WTC11 (cell line): ENCODE data around the gene RHBDL1. TPM values are rescaled to one million over a fixed set of nuclear protein-coding genes. Genes with fewer than 3 reads are reported as not detected.

Source experiments
- ATAC-seq: fragments of 200-7000 bp; cut with Tn5 transposase; 2 replicates; pipeline ENCODE4 v1.10.0; 2021; ENCODE audit warnings: mild to moderate bottlenecking, moderate library complexity
- CTCF ChIA-PET: fragments of 300-600 bp; sonication (Branson Sonifier 250); formaldehyde crosslinking; loops from one replicate; lab custom pipeline; 2021; ENCODE audit warnings: antibody characterized with exemption; lab: Charles Lee
- POLR2A ChIA-PET: fragments of 350-600 bp; sonication (Branson Sonifier 250); formaldehyde crosslinking; loops from one replicate; lab custom pipeline; 2021; ENCODE audit warnings: antibody characterized with exemption; lab: Charles Lee
- DNase-seq: peaks from one replicate; pipeline ENCODE4 v3.0.0; 2021; ENCODE audit warnings: low spot score
- H3K27ac Mint-ChIP-seq: 2 replicates; pipeline ENCODE4 v1.8.0; 2021; ENCODE audit warnings: mixed read lengths
- H3K27me3 Mint-ChIP-seq: 2 replicates; pipeline ENCODE4 v1.8.0; 2021; ENCODE audit warnings: low read depth, mild to moderate bottlenecking, moderate library complexity, mixed read lengths
- H3K36me3 Mint-ChIP-seq: 2 replicates; pipeline ENCODE4 v1.8.0; 2021; ENCODE audit warnings: mixed read lengths
- H3K4me1 Mint-ChIP-seq: 2 replicates; pipeline ENCODE4 v1.8.0; 2022; ENCODE audit warnings: mixed read lengths
- H3K4me3 Mint-ChIP-seq: 2 replicates; pipeline ENCODE4 v1.8.0; 2021; ENCODE audit warnings: mild to moderate bottlenecking, moderate library complexity, mixed read lengths
- H3K9me3 Mint-ChIP-seq: 2 replicates; pipeline ENCODE4 v1.8.0; 2021; ENCODE audit warnings: mixed read lengths
- ATF3 ChIP-seq: sonication (generic); formaldehyde crosslinking; conservative IDR thresholded peaks from 2 replicates; pipeline ENCODE4 v1.8.1; 2022; ENCODE audit warnings: mild to moderate bottlenecking, missing genetic modification reagents
- CDX4 ChIP-seq: fragments of 250-450 bp; sonication (Bioruptor Pico); IDR thresholded peaks from 2 replicates; pipeline ENCODE4 v1.9.0; 2021; ENCODE audit warnings: moderate library complexity, mild to moderate bottlenecking, inconsistent platforms, borderline replicate concordance
- GABPB1 ChIP-seq: sonication (generic); formaldehyde crosslinking; IDR thresholded peaks from 2 replicates; pipeline ENCODE4 v1.8.1; 2023; ENCODE audit warnings: mild to moderate bottlenecking, missing genetic modification reagents
- GRHL2 ChIP-seq: fragments of 250-450 bp; sonication (Bioruptor Pico); IDR thresholded peaks from 2 replicates; pipeline ENCODE4 v1.8.0; 2022; ENCODE audit warnings: mild to moderate bottlenecking, moderate library complexity; ENCODE audit not compliant: insufficient replicate concordance, severe bottlenecking
- KAT7 ChIP-seq: sonication (generic); formaldehyde crosslinking; IDR thresholded peaks from 2 replicates; pipeline ENCODE4 v1.8.1; 2023; ENCODE audit warnings: missing genetic modification reagents, mild to moderate bottlenecking, borderline replicate concordance
- MAX ChIP-seq: sonication (generic); formaldehyde crosslinking; IDR thresholded peaks from 2 replicates; pipeline ENCODE4 v1.8.0; 2022; ENCODE audit warnings: mild to moderate bottlenecking, missing genetic modification reagents
- MXD4 ChIP-seq: fragments of 250-450 bp; sonication (Bioruptor Pico); IDR thresholded peaks from 2 replicates; pipeline ENCODE4 v1.8.0; 2021; ENCODE audit warnings: mild to moderate bottlenecking, moderate library complexity, borderline replicate concordance
- MYBL2 ChIP-seq: sonication (generic); formaldehyde crosslinking; IDR thresholded peaks from 2 replicates; pipeline ENCODE4 v1.8.1; 2023; ENCODE audit warnings: mild to moderate bottlenecking, moderate library complexity, missing genetic modification reagents
- PREB ChIP-seq: sonication (generic); formaldehyde crosslinking; IDR thresholded peaks from 2 replicates; pipeline ENCODE4 v1.8.1; 2022; ENCODE audit warnings: mild to moderate bottlenecking, missing genetic modification reagents, moderate library complexity, borderline replicate concordance
- RELA ChIP-seq: sonication (generic); formaldehyde crosslinking; IDR thresholded peaks from 2 replicates; pipeline ENCODE4 v1.8.1; 2022; ENCODE audit warnings: missing genetic modification reagents, mild to moderate bottlenecking, borderline replicate concordance
- SMAD3 ChIP-seq: sonication (generic); formaldehyde crosslinking; IDR thresholded peaks from 2 replicates; pipeline ENCODE4 v1.8.0; 2022; ENCODE audit warnings: missing genetic modification reagents, mild to moderate bottlenecking, borderline replicate concordance
- ZNF138 ChIP-seq: sonication (generic); formaldehyde crosslinking; conservative IDR thresholded peaks from 2 replicates; pipeline ENCODE4 v1.8.1; 2022; ENCODE audit warnings: mild to moderate bottlenecking, moderate library complexity, missing genetic modification reagents
- ZNF232 ChIP-seq: sonication (generic); formaldehyde crosslinking; IDR thresholded peaks from 2 replicates; pipeline ENCODE4 v1.8.0; 2022; ENCODE audit warnings: mild to moderate bottlenecking, missing genetic modification reagents
- ZNF423 ChIP-seq: fragments of 250-450 bp; sonication (Bioruptor Pico); IDR thresholded peaks from 2 replicates; pipeline ENCODE4 v2.1.2; 2022; ENCODE audit warnings: mild to moderate bottlenecking, moderate library complexity
- total RNA-seq: library from RNA; stranded (reverse); gene quantifications from 3 replicates; pipeline ENCODE4 v1.2.3, GENCODE V29; 2021
- TF ChIP-seq, protein P1 (sequence below): sonication (generic); formaldehyde crosslinking; IDR thresholded peaks from 2 replicates; pipeline ENCODE4 v1.8.1; 2022; ENCODE audit warnings: low read depth, missing genetic modification reagents, borderline replicate concordance
- TF ChIP-seq, protein P2 (sequence below): fragments of 250-450 bp; sonication (Bioruptor Pico); conservative IDR thresholded peaks from 2 replicates; pipeline ENCODE4 v1.9.0; 2021; ENCODE audit warnings: mild to moderate bottlenecking
- TF ChIP-seq, protein P3 (sequence below): sonication (generic); formaldehyde crosslinking; IDR thresholded peaks from 2 replicates; pipeline ENCODE4 v1.8.1; 2023; ENCODE audit warnings: mild to moderate bottlenecking, missing genetic modification reagents
- TF ChIP-seq, protein P4 (sequence below): sonication (generic); formaldehyde crosslinking; IDR thresholded peaks from 2 replicates; pipeline ENCODE4 v1.8.0; 2022; ENCODE audit warnings: missing genetic modification reagents

The RHBDL1 gene
- total RNA-seq, 1 experiment from 2014 or later, result 8.2 TPM

DNA sequence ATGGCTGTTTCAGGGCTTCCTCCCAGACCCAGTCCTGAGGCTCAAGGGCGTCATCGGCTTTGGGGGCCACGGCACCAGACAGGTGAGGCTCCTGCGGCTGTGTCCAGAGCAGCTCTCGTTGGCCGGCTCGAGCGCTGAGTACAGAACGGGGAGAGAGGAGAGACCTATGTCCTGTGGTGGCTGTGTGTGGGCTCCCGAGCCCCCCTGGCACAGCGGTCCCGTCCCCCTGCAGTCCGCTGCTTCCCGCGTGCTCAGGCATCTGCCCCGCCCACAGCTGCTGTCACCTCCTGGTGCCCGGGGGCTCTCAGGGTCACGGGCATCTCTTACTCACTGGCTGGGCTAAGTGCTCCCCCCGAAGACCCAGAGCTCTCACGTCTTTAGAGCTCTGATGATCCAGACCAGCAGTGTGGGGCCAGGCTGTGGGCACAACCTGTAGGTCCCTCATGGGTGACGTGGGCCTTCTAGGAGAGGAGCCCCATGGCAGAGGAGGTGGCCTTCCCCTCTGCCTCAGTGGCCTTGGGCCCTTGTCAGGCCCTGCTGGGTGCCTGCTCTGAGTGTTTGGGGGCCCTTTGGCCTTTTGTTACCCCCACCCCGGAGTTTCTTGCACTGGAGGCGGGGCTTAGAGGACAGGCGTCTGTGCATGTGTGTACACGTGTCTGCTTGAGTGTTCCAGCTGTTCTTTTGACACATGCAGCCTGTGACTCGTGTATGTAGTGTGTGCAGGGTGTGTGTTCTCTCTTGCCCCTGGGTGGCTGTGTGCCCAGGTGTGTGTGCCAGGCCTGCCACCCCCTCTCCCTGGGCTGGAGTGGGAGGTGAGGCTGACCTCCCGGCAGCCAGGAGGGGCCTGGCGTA lies 22.8 kb upstream of the RHBDL1 start:
- no peak for TF ChIP-seq MXD4 (CRISPR knock-in tag)
- no peak for TF ChIP-seq GRHL2 (CRISPR knock-in tag)
- no peak for TF ChIP-seq ZNF232 (CRISPR knock-in tag)
- no peak for TF ChIP-seq ZNF138 (CRISPR knock-in tag)
- TF ChIP-seq CDX4, result no peak
- TF ChIP-seq, protein P1, sequence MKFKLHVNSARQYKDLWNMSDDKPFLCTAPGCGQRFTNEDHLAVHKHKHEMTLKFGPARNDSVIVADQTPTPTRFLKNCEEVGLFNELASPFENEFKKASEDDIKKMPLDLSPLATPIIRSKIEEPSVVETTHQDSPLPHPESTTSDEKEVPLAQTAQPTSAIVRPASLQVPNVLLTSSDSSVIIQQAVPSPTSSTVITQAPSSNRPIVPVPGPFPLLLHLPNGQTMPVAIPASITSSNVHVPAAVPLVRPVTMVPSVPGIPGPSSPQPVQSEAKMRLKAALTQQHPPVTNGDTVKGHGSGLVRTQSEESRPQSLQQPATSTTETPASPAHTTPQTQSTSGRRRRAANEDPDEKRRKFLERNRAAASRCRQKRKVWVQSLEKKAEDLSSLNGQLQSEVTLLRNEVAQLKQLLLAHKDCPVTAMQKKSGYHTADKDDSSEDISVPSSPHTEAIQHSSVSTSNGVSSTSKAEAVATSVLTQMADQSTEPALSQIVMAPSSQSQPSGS (CRISPR knock-in tag), result no peak
- TF ChIP-seq RELA, result no peak
- no peak for TF ChIP-seq SMAD3 (CRISPR knock-in tag)
- TF ChIP-seq, all 79 proteins: peak for 0
- ChIA-PET POLR2A (interaction anchor here (0.7 to 1.0 kb wide), 2 partner anchors 14 to 67 kb away, joined by 3 read pairs; no protein-coding TSS in a partner anchor), CTCF (interaction anchor here (1.0 to 6.4 kb wide), 3 partner anchors 7 to 34 kb away, joined by 3 to 54 read pairs (median 3); no protein-coding TSS in a partner anchor)
- Mint-ChIP-seq H3K4me1 (0 out of 2 replicates have a peak, but pooled peaks cover 2% of the 10 kb centered on the region), H3K36me3 (no peaks in the 10 kb centered on the region), H3K9me3 (no peaks in the 10 kb centered on the region), H3K4me3 (no peak overlapping the region), H3K27ac (no peak overlapping the region), H3K27me3 (no peaks in the 10 kb centered on the region)
- no peak for DNase-seq
- ATAC-seq, result no peak

GRCh38 chr16:654034-654433 lies 21.4 kb upstream of the RHBDL1 start:
- Mint-ChIP-seq H3K27me3 (no peaks in the 10 kb centered on the region), H3K4me1 (no peaks in the 10 kb centered on the region), H3K9me3 (no peaks in the 10 kb centered on the region), H3K27ac (no peak overlapping the region), H3K36me3 (no peaks in the 10 kb centered on the region)
- no peak for ATAC-seq
- DNase-seq, result no peak
- TF ChIP-seq KAT7 (CRISPR knock-in tag), result no peak
- no peak for TF ChIP-seq MYBL2
- TF ChIP-seq, all 79 proteins: peak for 0
- ChIA-PET CTCF (interaction anchor here (1.2 kb wide), 1 partner anchor 27 kb away, joined by 3 read pairs; no protein-coding TSS in a partner anchor), POLR2A (no interaction called here)
- no peak overlapping the region for H3K4me3 Mint-ChIP-seq

DNA sequence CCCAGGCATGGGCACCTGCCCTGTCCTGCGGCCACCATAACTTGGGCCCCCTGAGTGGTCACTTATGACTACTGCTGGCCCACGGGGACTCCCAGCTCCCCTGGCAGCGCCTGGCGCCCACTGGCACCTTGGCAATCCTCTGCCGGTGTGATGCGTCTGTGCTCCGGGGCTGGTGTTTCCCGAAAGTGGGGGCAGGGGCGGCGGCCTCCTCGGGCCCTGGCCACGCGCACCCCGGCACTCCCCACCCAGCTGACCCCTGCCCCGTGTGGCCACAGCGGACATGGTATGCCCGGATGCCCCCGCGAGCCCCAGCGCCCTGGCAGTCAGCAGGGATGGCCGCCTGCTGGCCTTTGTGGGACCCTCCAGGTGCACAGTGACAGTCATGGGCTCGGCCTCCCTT lies 18.0 kb upstream of the RHBDL1 start:
- CTCF ChIA-PET, result interaction anchor here (0.9 kb wide), 1 partner anchor 10 kb away, joined by 3 read pairs; the partner anchor contains the start of gene RHOT2
- POLR2A ChIA-PET, result no interaction called here
- Mint-ChIP-seq H3K4me1 (peaks cover 4% of the 10 kb centered on the region), H3K27ac (no peak overlapping the region), H3K27me3 (no peaks in the 10 kb centered on the region), H3K36me3 (no peaks in the 10 kb centered on the region), H3K4me3 (no peak overlapping the region), H3K9me3 (no peaks in the 10 kb centered on the region)
- no peak for ATAC-seq
- DNase-seq, result no peak
- no peak for TF ChIP-seq ATF3
- TF ChIP-seq GABPB1, result no peak
- TF ChIP-seq, protein P2, sequence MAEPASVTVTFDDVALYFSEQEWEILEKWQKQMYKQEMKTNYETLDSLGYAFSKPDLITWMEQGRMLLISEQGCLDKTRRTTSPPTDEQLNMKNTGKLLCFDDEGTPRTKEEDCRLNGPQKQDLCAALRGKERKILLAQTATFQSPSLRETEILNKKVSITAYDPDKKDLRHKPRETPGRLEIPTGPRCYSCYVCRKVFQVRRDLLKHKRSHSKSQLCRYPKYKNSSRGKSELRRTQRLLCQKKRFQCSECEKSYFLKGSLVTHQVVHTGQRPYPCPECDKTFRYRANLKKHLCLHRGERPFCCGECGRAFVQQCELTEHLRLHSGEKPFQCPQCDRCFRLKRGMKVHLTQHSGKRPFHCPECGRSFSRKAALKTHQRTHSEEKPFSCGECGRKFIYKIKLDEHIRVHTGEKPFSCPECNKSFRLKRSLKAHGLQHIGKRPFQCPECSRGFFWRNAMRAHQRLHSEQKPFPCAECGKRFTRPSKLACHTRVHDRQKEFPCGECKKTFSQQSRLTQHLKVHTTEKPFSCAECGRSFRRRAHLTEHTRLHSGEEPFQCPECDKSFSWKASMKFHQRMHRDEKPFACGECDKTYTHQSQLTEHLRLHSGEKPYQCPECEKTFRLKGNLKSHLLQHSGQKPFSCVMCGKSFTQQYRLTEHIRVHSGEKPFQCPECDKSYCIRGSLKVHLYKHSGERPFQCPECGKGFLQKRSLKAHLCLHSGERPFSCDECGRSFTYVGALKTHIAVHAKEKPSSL (CRISPR knock-in tag), result no peak
- TF ChIP-seq MAX (CRISPR knock-in tag), result no peak
- TF ChIP-seq, protein P3, sequence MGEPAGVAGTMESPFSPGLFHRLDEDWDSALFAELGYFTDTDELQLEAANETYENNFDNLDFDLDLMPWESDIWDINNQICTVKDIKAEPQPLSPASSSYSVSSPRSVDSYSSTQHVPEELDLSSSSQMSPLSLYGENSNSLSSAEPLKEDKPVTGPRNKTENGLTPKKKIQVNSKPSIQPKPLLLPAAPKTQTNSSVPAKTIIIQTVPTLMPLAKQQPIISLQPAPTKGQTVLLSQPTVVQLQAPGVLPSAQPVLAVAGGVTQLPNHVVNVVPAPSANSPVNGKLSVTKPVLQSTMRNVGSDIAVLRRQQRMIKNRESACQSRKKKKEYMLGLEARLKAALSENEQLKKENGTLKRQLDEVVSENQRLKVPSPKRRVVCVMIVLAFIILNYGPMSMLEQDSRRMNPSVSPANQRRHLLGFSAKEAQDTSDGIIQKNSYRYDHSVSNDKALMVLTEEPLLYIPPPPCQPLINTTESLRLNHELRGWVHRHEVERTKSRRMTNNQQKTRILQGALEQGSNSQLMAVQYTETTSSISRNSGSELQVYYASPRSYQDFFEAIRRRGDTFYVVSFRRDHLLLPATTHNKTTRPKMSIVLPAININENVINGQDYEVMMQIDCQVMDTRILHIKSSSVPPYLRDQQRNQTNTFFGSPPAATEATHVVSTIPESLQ (CRISPR knock-in tag), result no peak
- TF ChIP-seq, protein P4, sequence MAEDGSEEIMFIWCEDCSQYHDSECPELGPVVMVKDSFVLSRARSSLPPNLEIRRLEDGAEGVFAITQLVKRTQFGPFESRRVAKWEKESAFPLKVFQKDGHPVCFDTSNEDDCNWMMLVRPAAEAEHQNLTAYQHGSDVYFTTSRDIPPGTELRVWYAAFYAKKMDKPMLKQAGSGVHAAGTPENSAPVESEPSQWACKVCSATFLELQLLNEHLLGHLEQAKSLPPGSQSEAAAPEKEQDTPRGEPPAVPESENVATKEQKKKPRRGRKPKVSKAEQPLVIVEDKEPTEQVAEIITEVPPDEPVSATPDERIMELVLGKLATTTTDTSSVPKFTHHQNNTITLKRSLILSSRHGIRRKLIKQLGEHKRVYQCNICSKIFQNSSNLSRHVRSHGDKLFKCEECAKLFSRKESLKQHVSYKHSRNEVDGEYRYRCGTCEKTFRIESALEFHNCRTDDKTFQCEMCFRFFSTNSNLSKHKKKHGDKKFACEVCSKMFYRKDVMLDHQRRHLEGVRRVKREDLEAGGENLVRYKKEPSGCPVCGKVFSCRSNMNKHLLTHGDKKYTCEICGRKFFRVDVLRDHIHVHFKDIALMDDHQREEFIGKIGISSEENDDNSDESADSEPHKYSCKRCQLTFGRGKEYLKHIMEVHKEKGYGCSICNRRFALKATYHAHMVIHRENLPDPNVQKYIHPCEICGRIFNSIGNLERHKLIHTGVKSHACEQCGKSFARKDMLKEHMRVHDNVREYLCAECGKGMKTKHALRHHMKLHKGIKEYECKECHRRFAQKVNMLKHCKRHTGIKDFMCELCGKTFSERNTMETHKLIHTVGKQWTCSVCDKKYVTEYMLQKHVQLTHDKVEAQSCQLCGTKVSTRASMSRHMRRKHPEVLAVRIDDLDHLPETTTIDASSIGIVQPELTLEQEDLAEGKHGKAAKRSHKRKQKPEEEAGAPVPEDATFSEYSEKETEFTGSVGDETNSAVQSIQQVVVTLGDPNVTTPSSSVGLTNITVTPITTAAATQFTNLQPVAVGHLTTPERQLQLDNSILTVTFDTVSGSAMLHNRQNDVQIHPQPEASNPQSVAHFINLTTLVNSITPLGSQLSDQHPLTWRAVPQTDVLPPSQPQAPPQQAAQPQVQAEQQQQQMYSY, result no peak
- no peak for TF ChIP-seq PREB (CRISPR knock-in tag)
- TF ChIP-seq ZNF423 (CRISPR knock-in tag), result no peak
